22Rv1 (cell line): ENCODE results near the gene KIF5B.

Experiments
- ZFX ChIP-seq: fragments of 450-650 bp; IDR thresholded peaks from 2 replicates; pipeline ENCODE4 v1.6.1; 2017; ENCODE audit warnings: antibody characterized with exemption, borderline replicate concordance
- TF ChIP-seq, protein P1 (sequence below): fragments of 450-650 bp; IDR thresholded peaks from 2 replicates; pipeline ENCODE4 v1.5.1; 2017; ENCODE audit warnings: mild to moderate bottlenecking

DNA sequence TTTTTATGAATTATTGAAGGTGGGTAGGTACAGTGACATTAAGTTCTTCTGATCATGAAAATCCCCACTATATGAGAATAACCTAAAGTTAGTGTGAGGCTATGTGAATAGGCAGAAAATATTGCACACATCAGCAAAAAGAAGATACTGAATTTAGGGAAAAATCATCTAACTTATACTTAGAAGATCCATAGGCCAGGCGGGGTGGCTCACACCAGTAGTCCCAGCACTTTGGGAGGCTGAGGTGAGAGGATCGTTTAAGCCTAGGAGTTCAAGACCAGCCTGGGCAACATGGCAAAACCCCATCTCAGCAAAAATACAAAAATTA is 78.1 kb downstream of the KIF5B start:
- TF ChIP-seq, protein P1, sequence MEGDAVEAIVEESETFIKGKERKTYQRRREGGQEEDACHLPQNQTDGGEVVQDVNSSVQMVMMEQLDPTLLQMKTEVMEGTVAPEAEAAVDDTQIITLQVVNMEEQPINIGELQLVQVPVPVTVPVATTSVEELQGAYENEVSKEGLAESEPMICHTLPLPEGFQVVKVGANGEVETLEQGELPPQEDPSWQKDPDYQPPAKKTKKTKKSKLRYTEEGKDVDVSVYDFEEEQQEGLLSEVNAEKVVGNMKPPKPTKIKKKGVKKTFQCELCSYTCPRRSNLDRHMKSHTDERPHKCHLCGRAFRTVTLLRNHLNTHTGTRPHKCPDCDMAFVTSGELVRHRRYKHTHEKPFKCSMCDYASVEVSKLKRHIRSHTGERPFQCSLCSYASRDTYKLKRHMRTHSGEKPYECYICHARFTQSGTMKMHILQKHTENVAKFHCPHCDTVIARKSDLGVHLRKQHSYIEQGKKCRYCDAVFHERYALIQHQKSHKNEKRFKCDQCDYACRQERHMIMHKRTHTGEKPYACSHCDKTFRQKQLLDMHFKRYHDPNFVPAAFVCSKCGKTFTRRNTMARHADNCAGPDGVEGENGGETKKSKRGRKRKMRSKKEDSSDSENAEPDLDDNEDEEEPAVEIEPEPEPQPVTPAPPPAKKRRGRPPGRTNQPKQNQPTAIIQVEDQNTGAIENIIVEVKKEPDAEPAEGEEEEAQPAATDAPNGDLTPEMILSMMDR, result no peak
- TF ChIP-seq ZFX, result no peak
